Measurements from ENCODE around the gene HNRNPH3.

DNA sequence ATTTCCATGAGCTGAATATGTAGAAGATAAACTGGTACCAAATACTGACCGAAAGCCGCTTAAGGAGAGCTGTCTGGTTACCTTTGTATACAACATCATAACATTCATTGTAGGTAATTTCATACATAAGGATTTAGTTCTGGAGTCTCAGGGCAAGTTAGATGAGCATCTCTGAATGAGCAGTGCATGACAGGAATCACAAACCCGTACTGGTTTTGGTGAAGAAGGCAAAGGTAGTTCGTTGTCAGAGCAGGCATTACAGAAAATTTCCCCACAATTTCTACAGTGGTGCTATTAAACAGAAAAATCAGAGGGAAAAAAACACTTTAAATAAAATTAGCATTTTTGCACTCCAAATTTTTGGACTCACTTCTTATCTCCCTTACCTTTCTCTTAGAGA is 13.8 kb downstream of the HNRNPH3 start:
- TF ChIP-seq, protein P1, sequence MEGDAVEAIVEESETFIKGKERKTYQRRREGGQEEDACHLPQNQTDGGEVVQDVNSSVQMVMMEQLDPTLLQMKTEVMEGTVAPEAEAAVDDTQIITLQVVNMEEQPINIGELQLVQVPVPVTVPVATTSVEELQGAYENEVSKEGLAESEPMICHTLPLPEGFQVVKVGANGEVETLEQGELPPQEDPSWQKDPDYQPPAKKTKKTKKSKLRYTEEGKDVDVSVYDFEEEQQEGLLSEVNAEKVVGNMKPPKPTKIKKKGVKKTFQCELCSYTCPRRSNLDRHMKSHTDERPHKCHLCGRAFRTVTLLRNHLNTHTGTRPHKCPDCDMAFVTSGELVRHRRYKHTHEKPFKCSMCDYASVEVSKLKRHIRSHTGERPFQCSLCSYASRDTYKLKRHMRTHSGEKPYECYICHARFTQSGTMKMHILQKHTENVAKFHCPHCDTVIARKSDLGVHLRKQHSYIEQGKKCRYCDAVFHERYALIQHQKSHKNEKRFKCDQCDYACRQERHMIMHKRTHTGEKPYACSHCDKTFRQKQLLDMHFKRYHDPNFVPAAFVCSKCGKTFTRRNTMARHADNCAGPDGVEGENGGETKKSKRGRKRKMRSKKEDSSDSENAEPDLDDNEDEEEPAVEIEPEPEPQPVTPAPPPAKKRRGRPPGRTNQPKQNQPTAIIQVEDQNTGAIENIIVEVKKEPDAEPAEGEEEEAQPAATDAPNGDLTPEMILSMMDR (IDR thresholded peaks at IDR 0.05 in 8 of 11, conservative IDR thresholded peaks at IDR 0.05 in 3 of 11): no peak
- no peak for TF ChIP-seq POLR2A (IDR thresholded peaks at IDR 0.05)
- TF ChIP-seq POLR2AphosphoS5 (IDR thresholded peaks at IDR 0.05): no peak

All from spleen (tissue), 7 donors.